SK-N-SH treated with all-trans-retinoic acid at 6 μM for 48 hours (cell line): ENCODE measurements around the gene ZNF709.
"Not testable (repeated sequence)": the region's sequence is repeated elsewhere in the genome, so short reads cannot be mapped to it uniquely, and the experiment has no call there.

Source experiments
- ATAC-seq: fragments of 200-7000 bp; cut with Tn5 transposase; 3 replicates; pipeline ENCODE4 v1.9.1; 2020; ENCODE audit warnings: mild to moderate bottlenecking, moderate library complexity
- ARNTL ChIP-seq: fragments of 450-650 bp; formaldehyde crosslinking; IDR thresholded peaks from 2 replicates; pipeline ENCODE4 v1.5.0; 2020; ENCODE audit warnings: low read depth, mild to moderate bottlenecking, moderate library complexity, borderline replicate concordance
- CSDC2 ChIP-seq: fragments of 250-450 bp; sonication (Bioruptor Pico); IDR thresholded peaks from 2 replicates; pipeline ENCODE4 v1.5.0; 2020; ENCODE audit warnings: mild to moderate bottlenecking, moderate library complexity
- GLIS3 ChIP-seq: fragments of 250-450 bp; sonication (Bioruptor Pico); IDR thresholded peaks from 2 replicates; pipeline ENCODE4 v1.5.0; 2020; ENCODE audit warnings: mild to moderate bottlenecking, moderate library complexity
- OSR1 ChIP-seq: fragments of 250-450 bp; sonication (Bioruptor Pico); IDR thresholded peaks from 2 replicates; pipeline ENCODE4 v1.8.0; 2022; ENCODE audit warnings: moderate library complexity, mild to moderate bottlenecking, inconsistent platforms
- PPARA ChIP-seq: fragments of 250-450 bp; sonication (Bioruptor Pico); IDR thresholded peaks from 2 replicates; pipeline ENCODE4 v1.5.0; 2020; ENCODE audit warnings: mild to moderate bottlenecking, borderline replicate concordance
- RARB ChIP-seq: fragments of 250-450 bp; sonication (Bioruptor Pico); IDR thresholded peaks from 2 replicates; pipeline ENCODE4 v1.8.0; 2021; ENCODE audit warnings: mild to moderate bottlenecking, moderate library complexity
- SNAI2 ChIP-seq: fragments of 250-450 bp; sonication (Bioruptor Pico); IDR thresholded peaks from 2 replicates; pipeline ENCODE4 v1.5.0; 2020; ENCODE audit warnings: mild to moderate bottlenecking, moderate library complexity
- TCF4 ChIP-seq: fragments of 250-450 bp; sonication (Bioruptor Pico); IDR thresholded peaks from 2 replicates; pipeline ENCODE4 v1.8.0; 2021; ENCODE audit warnings: mild to moderate bottlenecking, moderate library complexity, borderline replicate concordance
- TOX ChIP-seq: fragments of 250-450 bp; sonication (Bioruptor Pico); IDR thresholded peaks from 2 replicates; pipeline ENCODE4 v1.8.0; 2021; ENCODE audit warnings: mild to moderate bottlenecking, moderate library complexity, borderline replicate concordance
- ZC3H10 ChIP-seq: fragments of 250-450 bp; sonication (Bioruptor Pico); IDR thresholded peaks from 2 replicates; pipeline ENCODE4 v1.5.1; 2021; ENCODE audit warnings: mild to moderate bottlenecking, moderate library complexity
- ZFP3 ChIP-seq: fragments of 250-450 bp; sonication (Bioruptor Pico); IDR thresholded peaks from 2 replicates; pipeline ENCODE4 v1.5.0; 2020; ENCODE audit warnings: mild to moderate bottlenecking, moderate library complexity
- ZFP30 ChIP-seq: fragments of 450-650 bp; formaldehyde crosslinking; IDR thresholded peaks from 2 replicates; pipeline ENCODE4 v1.5.0; 2022; ENCODE audit warnings: mild to moderate bottlenecking, moderate library complexity
- ZNF565 ChIP-seq: fragments of 450-650 bp; formaldehyde crosslinking; conservative IDR thresholded peaks from 2 replicates; pipeline ENCODE4 v1.5.0; 2020; ENCODE audit warnings: low read depth, mild to moderate bottlenecking, moderate library complexity
- ZNF70 ChIP-seq: fragments of 450-650 bp; formaldehyde crosslinking; IDR thresholded peaks from 2 replicates; pipeline ENCODE4 v1.5.0; 2020; ENCODE audit warnings: mild to moderate bottlenecking, moderate library complexity
- ZNF8 ChIP-seq: fragments of 450-650 bp; formaldehyde crosslinking; IDR thresholded peaks from 2 replicates; pipeline ENCODE4 v1.5.0; 2020; ENCODE audit warnings: mild to moderate bottlenecking, moderate library complexity
- TF ChIP-seq, protein P1 (sequence below): fragments of 250-450 bp; sonication (Bioruptor Pico); IDR thresholded peaks from 2 replicates; pipeline ENCODE4 v1.8.0; 2021; ENCODE audit warnings: low read depth, mild to moderate bottlenecking, moderate library complexity, borderline replicate concordance
- TF ChIP-seq, protein P2 (sequence below): fragments of 250-450 bp; sonication (Bioruptor Pico); IDR thresholded peaks from 2 replicates; pipeline ENCODE4 v1.5.0; 2020; ENCODE audit warnings: mild to moderate bottlenecking, moderate library complexity
- TF ChIP-seq, protein P3 (sequence below): fragments of 250-450 bp; sonication (Bioruptor Pico); IDR thresholded peaks from 2 replicates; pipeline ENCODE4 v1.5.1; 2021; ENCODE audit warnings: mild to moderate bottlenecking, moderate library complexity
- TF ChIP-seq, protein P4 (sequence below): fragments of 250-450 bp; sonication (Bioruptor Pico); IDR thresholded peaks from 2 replicates; pipeline ENCODE4 v1.8.0; 2020; ENCODE audit warnings: mild to moderate bottlenecking, moderate library complexity, borderline replicate concordance
- TF ChIP-seq, protein P5 (sequence below): fragments of 250-450 bp; sonication (Bioruptor Pico); IDR thresholded peaks from 2 replicates; pipeline ENCODE4 v1.5.1; 2020; ENCODE audit warnings: low read depth, mild to moderate bottlenecking, moderate library complexity

ZNF709 gene

DNA sequence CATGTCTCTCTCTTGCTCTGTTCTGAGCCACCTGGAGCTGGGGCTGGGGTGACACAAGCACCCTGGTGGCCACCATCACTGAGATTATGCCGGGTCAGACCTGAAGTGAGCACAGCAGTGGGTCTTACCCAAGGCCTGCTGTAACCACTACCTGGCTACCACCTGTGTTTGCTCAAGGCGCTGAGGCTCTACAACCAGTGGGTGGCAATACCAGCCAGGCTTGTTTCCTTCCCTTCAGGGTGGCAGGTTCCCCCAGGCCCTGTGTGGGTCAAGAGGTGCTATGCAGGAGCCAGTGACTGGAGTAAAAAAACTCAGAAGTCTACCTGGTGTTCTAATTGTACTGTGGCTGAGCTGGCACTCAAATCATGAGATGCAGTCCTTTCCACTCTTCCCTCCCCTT, 35.8 kb downstream of the ZNF709 start:
- TF ChIP-seq SNAI2 (CRISPR knock-in tag) (no peak), TCF4 (no peak), ZFP30 (CRISPR knock-in tag) (no peak), GLIS3 (CRISPR knock-in tag) (no peak), ARNTL (CRISPR knock-in tag) (no peak), PPARA (CRISPR knock-in tag) (no peak), RARB (CRISPR knock-in tag) (no peak), CSDC2 (no peak), ZNF565 (CRISPR knock-in tag) (no peak), ZNF70 (no peak), ZNF8 (CRISPR knock-in tag) (no peak), ZFP3 (CRISPR knock-in tag) (no peak), TOX (CRISPR knock-in tag) (no peak), OSR1 (no peak)
- TF ChIP-seq, protein P1, sequence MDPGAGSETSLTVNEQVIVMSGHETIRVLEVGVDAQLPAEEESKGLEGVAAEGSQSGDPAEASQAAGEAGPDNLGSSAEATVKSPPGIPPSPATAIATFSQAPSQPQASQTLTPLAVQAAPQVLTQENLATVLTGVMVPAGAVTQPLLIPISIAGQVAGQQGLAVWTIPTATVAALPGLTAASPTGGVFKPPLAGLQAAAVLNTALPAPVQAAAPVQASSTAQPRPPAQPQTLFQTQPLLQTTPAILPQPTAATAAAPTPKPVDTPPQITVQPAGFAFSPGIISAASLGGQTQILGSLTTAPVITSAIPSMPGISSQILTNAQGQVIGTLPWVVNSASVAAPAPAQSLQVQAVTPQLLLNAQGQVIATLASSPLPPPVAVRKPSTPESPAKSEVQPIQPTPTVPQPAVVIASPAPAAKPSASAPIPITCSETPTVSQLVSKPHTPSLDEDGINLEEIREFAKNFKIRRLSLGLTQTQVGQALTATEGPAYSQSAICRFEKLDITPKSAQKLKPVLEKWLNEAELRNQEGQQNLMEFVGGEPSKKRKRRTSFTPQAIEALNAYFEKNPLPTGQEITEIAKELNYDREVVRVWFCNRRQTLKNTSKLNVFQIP (CRISPR knock-in tag) = no peak
- TF ChIP-seq, protein P2, sequence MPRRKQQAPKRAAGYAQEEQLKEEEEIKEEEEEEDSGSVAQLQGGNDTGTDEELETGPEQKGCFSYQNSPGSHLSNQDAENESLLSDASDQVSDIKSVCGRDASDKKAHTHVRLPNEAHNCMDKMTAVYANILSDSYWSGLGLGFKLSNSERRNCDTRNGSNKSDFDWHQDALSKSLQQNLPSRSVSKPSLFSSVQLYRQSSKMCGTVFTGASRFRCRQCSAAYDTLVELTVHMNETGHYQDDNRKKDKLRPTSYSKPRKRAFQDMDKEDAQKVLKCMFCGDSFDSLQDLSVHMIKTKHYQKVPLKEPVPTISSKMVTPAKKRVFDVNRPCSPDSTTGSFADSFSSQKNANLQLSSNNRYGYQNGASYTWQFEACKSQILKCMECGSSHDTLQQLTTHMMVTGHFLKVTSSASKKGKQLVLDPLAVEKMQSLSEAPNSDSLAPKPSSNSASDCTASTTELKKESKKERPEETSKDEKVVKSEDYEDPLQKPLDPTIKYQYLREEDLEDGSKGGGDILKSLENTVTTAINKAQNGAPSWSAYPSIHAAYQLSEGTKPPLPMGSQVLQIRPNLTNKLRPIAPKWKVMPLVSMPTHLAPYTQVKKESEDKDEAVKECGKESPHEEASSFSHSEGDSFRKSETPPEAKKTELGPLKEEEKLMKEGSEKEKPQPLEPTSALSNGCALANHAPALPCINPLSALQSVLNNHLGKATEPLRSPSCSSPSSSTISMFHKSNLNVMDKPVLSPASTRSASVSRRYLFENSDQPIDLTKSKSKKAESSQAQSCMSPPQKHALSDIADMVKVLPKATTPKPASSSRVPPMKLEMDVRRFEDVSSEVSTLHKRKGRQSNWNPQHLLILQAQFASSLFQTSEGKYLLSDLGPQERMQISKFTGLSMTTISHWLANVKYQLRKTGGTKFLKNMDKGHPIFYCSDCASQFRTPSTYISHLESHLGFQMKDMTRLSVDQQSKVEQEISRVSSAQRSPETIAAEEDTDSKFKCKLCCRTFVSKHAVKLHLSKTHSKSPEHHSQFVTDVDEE (CRISPR knock-in tag) = no peak
- TF ChIP-seq, protein P3, sequence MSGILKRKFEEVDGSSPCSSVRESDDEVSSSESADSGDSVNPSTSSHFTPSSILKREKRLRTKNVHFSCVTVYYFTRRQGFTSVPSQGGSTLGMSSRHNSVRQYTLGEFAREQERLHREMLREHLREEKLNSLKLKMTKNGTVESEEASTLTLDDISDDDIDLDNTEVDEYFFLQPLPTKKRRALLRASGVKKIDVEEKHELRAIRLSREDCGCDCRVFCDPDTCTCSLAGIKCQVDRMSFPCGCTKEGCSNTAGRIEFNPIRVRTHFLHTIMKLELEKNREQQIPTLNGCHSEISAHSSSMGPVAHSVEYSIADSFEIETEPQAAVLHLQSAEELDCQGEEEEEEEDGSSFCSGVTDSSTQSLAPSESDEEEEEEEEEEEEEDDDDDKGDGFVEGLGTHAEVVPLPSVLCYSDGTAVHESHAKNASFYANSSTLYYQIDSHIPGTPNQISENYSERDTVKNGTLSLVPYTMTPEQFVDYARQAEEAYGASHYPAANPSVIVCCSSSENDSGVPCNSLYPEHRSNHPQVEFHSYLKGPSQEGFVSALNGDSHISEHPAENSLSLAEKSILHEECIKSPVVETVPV (CRISPR knock-in tag) = no peak
- TF ChIP-seq, protein P4, sequence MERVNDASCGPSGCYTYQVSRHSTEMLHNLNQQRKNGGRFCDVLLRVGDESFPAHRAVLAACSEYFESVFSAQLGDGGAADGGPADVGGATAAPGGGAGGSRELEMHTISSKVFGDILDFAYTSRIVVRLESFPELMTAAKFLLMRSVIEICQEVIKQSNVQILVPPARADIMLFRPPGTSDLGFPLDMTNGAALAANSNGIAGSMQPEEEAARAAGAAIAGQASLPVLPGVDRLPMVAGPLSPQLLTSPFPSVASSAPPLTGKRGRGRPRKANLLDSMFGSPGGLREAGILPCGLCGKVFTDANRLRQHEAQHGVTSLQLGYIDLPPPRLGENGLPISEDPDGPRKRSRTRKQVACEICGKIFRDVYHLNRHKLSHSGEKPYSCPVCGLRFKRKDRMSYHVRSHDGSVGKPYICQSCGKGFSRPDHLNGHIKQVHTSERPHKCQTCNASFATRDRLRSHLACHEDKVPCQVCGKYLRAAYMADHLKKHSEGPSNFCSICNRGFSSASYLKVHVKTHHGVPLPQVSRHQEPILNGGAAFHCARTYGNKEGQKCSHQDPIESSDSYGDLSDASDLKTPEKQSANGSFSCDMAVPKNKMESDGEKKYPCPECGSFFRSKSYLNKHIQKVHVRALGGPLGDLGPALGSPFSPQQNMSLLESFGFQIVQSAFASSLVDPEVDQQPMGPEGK = no peak
- ATAC-seq = no peak

DNA sequence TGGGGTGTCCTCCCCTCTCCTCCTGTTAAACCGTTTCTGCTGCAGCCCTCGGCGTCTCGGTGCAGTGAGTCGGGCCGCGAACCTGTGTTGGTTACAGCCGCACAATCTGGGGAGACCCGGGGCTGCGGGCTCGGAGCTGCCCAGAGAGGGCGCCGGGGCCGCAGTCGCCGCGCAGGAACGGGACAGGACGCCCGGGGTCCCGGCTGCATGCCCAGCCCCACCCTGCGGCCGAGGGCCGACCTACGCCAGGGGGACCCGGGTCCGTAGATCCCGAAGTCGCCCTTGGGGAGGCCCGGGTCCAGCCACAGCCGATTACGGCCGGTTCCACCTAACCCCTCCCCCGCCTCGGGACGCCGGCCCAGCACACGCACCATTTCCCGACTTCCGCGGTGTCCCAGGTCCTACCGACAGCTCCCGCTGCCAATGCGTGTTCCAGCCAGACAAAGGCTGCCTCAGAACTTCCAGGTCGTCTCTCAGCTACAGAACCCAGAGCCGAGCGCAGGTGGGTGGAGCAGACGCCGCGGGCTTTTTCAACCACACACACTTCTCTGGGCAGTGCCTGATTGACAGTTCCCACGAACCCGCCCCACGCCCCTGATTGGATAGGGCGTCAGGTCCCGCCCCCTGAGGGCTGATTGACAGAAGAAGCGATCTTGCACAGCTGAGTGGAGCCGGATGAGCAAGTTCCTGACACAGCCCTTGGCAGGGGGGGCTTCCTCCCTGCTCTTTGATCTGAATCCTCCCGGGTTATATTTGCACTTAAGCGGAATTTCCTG, 43.9 kb downstream of the ZNF709 start, which contains the start of gene ZNF443:
Gene ZNF443 (minus strand): TSS at position 481 of the 776 bp plus-strand sequence. CDS start 107 bp downstream, at position 374.
- peak; percentile 98 for ATAC-seq
- TF ChIP-seq TOX (CRISPR knock-in tag) (no peak), TCF4 (no peak), ZNF8 (CRISPR knock-in tag) (no peak), PPARA (CRISPR knock-in tag) (no peak), GLIS3 (CRISPR knock-in tag) (no peak), RARB (CRISPR knock-in tag) (no peak), OSR1 (no peak), ZNF565 (CRISPR knock-in tag) (no peak), ZC3H10 (no peak)
- TF ChIP-seq, protein P5, sequence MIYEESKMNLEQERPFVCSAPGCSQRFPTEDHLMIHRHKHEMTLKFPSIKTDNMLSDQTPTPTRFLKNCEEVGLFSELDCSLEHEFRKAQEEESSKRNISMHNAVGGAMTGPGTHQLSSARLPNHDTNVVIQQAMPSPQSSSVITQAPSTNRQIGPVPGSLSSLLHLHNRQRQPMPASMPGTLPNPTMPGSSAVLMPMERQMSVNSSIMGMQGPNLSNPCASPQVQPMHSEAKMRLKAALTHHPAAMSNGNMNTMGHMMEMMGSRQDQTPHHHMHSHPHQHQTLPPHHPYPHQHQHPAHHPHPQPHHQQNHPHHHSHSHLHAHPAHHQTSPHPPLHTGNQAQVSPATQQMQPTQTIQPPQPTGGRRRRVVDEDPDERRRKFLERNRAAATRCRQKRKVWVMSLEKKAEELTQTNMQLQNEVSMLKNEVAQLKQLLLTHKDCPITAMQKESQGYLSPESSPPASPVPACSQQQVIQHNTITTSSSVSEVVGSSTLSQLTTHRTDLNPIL = no peak
- TF ChIP-seq, protein P3 (CRISPR knock-in tag) = no peak
- TF ChIP-seq, protein P2 (CRISPR knock-in tag) = no peak

DNA sequence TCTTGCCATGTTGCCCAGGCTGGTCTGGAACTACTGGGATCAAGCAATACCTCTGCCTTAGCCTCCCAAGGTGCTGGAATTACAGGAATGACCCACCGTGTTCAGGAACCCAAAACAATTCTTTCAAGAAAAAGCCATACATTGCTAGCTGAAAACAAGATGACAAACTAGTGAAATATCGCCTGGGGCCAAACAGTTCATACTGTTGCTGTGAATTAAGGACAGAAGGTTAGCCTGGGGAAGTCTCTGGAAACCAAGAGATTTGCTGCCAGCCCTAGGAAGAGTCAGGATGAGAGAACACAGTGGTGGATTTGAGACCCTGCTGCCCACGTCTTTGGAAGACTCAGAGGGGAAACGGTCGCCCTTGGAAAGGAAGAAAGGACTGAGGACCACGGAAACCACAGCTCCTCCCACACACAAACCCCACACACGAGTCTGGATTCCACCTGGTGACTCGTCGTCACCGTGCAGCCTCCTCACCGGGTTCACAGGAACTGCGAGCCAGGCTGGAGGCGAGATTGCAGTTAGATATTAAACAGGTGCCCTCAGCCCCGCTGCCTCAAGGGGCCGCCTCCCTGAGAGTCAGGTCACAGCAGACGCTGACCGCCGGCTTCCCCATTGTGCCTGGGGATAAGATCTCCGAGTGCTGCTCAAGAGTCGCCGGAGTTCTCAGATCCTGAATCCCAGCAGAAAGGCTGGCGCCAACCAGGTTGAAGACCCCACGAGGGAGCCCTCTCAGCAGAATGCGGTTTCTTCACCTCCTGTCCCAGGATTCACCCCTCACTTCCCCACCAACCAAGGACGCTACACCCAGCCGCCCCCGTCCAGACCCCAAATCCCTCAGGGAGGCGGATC, 44.7 kb downstream of the ZNF709 start:
- peak; percentile 53 for ATAC-seq

DNA sequence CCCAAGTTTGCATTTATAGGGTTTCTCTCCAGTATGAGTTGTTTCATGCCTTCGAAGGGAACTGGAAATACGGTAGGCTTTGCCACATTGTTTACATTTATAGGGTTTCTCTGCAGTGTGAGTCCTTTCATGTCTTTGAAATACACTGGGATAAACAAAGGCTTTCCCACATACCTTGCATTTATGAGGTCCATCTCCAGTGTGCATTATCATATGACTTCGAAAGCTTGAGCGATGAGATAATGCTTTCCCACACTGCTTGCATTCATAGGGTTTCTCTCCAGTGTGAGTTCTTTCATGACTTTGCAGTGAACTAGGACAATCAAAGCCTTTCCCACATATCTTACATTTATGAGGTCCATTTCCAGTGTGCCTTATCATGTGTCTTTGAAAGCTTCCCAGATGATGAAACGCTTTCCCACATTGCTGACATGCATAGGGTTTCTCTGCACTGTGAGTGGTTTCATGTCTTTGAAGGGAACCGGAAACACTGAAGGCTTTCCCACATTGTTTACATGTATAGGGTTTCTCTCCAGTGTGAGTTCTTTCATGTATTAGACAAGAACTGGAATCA, 53.8 kb downstream of the ZNF709 start:
- ATAC-seq = not testable (repeated sequence)
